ENCODE measurements around the gene EPAS1.

DNA sequence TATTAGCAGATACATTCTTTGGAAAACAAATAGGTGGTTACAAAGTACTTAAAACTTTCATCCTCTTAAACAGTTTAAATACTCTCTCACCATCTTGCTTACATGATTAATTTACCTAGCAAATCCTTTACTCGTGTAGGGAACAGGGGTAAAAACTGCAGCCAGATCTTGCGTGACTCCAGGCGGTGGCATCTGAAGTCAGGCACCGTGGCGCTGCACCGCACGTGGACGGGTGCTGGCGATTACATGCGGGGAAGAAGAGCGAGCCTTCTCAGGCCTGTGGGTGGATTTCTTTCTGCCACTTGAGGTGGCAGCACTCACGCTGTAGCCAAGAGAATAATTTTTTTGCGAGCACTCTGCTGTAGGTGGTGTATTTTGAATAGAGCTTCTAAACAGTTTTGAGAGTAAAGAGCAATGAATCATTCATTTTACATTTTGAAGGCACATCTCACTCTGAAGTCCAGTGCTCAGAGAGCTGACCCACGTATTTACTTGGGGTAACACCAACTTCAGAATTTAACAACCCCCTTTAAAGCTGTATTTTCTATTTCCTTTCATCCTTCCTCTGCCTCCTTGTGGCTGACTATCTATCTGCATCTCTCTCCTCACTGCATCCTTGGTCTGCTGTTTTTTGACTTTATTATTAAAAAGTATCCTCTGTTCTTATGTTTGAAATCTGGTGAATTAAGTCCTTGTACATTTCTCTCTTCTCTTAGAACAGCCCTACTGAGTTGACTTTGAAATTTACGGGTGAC, 68.9 kb downstream of the EPAS1 start:
- TF ChIP-seq, protein P1, sequence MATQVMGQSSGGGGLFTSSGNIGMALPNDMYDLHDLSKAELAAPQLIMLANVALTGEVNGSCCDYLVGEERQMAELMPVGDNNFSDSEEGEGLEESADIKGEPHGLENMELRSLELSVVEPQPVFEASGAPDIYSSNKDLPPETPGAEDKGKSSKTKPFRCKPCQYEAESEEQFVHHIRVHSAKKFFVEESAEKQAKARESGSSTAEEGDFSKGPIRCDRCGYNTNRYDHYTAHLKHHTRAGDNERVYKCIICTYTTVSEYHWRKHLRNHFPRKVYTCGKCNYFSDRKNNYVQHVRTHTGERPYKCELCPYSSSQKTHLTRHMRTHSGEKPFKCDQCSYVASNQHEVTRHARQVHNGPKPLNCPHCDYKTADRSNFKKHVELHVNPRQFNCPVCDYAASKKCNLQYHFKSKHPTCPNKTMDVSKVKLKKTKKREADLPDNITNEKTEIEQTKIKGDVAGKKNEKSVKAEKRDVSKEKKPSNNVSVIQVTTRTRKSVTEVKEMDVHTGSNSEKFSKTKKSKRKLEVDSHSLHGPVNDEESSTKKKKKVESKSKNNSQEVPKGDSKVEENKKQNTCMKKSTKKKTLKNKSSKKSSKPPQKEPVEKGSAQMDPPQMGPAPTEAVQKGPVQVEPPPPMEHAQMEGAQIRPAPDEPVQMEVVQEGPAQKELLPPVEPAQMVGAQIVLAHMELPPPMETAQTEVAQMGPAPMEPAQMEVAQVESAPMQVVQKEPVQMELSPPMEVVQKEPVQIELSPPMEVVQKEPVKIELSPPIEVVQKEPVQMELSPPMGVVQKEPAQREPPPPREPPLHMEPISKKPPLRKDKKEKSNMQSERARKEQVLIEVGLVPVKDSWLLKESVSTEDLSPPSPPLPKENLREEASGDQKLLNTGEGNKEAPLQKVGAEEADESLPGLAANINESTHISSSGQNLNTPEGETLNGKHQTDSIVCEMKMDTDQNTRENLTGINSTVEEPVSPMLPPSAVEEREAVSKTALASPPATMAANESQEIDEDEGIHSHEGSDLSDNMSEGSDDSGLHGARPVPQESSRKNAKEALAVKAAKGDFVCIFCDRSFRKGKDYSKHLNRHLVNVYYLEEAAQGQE (IDR thresholded peaks at IDR 0.05; ENCODE audit: insufficient read depth in 1 of 2, low read depth in 2 of 2, low read length in 1 of 2) = no peak
- TF ChIP-seq, protein P2, sequence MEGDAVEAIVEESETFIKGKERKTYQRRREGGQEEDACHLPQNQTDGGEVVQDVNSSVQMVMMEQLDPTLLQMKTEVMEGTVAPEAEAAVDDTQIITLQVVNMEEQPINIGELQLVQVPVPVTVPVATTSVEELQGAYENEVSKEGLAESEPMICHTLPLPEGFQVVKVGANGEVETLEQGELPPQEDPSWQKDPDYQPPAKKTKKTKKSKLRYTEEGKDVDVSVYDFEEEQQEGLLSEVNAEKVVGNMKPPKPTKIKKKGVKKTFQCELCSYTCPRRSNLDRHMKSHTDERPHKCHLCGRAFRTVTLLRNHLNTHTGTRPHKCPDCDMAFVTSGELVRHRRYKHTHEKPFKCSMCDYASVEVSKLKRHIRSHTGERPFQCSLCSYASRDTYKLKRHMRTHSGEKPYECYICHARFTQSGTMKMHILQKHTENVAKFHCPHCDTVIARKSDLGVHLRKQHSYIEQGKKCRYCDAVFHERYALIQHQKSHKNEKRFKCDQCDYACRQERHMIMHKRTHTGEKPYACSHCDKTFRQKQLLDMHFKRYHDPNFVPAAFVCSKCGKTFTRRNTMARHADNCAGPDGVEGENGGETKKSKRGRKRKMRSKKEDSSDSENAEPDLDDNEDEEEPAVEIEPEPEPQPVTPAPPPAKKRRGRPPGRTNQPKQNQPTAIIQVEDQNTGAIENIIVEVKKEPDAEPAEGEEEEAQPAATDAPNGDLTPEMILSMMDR (IDR thresholded peaks at IDR 0.05) = peak; percentile 47; the same call in 1 of the 2 replicates
- TF ChIP-seq SIN3A (IDR thresholded peaks at IDR 0.05; ENCODE audit: borderline replicate concordance, insufficient read depth, low read depth, low read length) (no peak), POLR2AphosphoS5 (IDR thresholded peaks at IDR 0.05; ENCODE audit: low read depth, low read length) (no peak)

All from Panc1 (cell line).